Measurements from ENCODE around the gene SCGB1C2.
"Not testable (repeated sequence)": the region's sequence is repeated elsewhere in the genome, so short reads cannot be mapped to it uniquely, and the experiment has no call there.

Gene SCGB1C2

DNA sequence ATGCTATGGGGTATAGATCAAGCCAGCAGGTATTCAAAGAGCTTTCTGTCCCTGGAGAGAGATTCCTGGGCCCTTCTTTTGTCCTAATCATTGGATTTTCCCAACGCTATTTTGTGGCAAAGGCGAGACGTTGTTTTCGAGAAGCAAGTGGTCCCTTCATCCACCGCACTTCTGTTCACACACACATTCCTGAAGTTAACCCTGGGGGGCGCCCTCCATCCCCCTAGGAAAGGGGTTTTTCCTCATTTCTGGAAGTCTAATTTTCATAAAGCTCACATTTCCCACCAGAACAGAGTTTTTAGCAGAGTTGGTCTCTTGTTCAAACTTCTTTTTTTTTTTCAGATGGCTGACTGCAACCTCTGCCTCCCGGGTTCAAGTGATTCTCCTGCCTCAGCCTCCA, 11.9 kb downstream of the SCGB1C2 start:
- no peak for DNase-seq

DNA sequence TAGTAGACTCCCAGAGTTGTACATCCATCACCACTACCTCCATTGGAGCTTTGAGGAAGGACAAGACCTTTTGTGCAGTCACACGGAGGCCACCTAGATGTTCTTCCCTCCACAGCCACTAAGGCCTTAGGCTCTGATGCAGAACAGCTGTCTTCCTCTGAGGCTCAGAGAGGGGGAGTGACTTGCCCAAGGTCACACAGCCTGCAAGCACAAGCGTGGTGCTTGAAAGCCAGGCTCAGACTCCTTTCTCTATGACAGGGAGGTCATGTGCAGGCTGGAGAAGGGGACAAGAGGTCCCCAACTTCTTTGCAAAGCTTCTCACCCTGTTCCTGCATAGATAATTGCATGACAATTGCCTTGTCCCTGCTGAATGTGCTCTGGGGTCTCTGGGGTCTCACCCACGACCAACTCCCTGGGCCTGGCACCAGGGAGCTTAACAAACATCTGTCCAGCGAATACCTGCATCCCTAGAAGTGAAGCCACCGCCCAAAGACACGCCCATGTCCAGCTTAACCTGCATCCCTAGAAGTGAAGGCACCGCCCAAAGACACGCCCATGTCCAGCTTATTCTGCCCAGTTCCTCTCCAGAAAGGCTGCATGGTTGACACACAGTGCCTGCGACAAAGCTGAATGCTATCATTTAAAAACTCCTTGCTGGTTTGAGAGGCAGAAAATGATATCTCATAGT, 12.7 kb downstream of the SCGB1C2 start:
- DNase-seq = no peak

DNA sequence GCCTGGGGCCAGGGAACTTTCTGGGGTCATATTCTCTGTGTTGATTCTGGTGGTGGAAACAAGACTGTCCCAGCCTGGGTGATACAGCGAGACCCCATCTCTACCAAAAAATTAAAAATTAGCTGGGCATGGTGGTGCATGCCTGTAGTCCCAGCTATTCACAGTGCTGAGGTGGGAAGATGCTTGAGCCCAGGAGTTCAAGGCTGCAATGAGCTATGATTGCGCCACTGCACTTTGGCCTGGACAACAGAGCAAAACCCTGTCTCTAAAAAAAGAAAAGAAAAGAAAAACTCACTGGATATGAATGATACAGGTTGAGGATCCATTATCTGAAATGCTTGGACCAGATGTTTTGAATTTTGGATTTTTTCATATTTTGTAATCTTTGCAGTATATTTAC, 13.6 kb downstream of the SCGB1C2 start:
- DNase-seq = no peak

DNA sequence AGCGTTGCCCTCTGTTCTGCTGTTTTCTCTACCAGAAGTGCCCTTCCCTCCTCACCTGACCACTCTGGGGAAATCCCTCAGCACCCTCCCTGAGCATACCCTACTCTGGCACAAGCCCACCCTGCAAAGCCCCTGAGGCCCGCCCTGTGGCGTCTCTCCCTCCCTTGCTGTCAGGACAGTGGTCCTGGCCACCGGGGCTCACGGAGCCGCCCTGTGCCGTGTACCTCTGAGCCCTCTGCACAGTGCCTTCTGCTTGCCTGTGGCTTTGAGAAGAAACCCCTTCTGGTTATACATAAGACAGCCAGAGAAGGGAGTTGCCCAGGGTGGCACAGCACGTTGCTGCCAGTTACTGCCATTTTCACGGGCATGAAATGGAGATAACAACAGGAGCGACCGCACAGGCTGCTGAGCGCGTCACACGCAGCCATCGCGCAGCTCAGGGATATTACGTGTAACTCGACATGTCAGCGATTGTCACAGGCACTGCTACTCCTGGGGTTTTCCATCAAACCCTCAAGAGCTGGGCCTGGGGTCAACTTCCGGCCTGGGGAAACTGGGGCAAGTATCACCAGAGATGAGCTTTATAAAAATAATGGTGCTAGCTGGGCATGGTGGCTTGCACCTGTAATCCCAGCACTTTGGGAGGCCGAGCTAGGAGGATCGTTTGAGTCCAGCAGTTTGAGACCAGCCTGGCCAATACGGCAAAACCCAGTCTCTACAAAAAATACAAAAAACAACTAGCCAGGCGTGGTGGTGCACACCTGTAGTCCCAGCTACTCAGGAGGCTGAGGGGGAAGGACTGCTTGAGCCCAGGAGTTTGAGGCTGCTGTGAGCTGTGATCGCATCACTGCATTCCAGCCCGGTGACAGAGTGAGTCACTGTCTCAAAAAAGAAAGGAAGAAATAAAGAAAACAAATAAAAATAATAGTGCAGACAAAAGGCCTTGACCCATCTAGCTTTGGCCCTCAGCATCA, 14.8 kb downstream of the SCGB1C2 start:
- no peak for DNase-seq

DNA sequence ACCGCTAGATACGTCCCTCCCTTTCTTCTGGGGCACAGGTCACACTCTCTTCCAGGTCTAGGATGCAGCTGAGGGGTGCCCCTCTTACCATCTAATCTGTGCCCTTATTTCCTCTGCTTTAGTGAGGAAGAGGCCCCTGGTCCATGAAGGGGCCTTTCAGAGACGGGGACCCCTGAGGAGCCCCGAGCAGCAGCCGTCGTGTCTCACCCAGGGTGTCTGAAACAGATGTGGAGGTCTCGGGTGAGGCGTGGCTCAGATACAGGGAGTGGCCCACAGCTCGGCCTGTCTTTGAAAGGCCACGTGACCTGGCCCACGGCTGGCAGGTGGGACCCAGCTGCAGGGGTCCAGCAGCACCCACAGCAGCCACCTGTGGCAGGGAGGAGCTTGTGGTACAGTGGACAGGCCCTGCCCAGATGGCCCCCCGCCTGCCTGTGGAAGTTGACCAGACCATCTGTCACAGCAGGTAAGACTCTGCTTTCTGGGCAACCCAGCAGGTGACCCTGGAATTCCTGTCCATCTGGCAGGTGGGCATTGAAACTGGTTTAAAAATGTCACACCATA, 15.6 kb downstream of the SCGB1C2 start:
- DNase-seq = no peak

DNA sequence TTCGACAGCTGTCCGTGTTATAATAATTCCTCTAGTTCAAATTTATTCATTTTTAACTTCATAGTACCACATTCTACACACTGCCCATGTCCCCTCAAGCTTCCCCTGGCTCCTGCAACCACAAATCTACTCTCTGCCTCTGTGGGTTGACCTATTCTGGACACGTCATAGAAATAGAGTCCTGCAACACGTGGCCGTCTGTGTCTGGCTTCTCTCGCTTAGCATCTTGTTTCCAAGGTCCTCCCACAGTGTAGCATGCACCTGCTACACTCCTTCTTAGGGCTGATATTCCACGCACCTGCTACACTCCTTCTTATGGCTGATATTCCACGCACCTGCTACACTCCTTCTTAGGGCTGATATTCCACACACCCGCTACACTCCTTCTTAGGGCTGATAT, 16.5 kb downstream of the SCGB1C2 start:
- DNase-seq = no peak

DNA sequence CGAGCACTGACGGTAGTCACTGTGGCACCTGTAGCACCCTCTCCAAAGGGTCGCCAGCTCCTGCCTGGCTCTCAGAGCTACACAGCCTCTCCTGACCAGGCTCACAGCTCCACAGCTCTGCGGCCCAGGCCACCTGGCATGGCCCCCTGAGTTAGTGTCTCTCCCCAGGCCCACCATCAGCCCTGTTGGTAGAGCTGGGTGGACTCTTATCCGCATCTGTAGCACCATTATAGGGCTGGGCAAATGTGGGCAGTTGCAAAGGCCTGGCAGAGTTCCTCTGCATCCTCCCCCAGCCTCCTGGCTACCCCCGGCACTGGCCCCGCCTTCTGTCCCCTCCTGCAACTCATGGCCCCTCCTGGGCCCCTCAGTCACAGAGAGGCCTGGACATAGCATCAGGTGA, 18.2 kb downstream of the SCGB1C2 start:
- no peak for DNase-seq

DNA sequence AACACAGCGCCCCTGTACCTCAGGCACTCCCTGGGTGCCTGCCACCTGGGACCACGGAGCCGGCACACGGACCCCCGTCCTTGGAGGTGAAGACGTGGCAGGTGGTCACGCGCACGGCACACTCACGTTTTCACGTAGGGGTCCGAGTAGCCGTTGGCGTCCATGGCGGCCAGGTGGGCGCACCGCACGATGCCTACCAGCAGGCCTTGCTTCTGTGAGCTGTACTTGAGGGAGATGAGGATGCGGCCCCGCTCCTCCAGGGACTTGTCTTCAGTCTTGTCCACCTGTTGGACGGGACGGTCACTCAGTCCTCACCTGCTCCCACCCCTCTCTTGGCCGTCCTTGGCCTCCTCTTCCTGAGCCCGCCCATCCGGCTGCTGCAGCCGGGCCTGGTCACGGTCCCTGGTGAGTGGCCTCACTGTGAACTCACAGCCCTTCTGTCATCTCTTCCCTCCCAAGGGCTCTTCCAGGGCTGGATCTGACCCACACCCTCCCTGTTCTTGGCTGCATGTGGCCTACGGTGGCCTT, 18.8 kb downstream of the SCGB1C2 start:
- DNase-seq = no peak

DNA sequence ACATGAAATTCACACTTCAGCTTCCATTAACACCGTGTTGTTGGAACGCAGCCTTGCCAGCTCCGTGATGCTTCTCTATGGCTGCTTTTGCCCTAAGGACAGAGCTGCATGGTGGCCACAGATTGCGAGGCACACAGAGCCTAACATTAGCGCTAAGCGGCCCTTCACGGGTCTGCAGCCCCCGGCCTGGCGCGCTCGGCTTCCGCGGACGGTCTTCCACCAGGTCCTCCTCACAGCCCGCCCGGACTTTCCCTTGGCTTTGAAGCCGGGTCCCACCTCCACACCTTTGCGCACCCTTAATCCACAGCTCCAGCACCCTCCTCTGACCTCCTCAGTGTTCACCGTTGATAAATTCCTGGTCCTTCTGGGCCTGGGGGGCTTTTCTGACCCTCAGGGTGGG, 19.6 kb downstream of the SCGB1C2 start:
- DNase-seq = no peak

DNA sequence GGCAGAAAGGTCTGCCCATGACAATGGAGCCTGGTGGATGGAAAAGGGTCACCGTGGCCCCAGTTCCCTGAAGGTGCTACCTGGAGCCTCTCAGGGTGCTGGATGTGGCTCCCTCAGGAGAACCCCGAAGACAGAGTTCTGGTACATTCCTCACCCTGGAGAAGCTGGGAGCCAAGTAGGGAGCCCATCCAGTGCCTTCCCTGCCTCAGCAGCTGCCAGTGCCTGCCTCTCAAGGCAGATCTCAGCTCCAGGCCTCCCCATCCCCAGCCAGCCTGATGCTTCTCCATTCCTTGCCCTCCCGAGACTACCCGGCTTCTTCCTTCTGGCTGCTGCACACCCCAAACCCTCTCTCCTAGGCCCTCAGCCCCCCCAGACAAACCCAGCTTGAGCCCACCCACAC, 20.5 kb downstream of the SCGB1C2 start:
- DNase-seq = no peak

DNA sequence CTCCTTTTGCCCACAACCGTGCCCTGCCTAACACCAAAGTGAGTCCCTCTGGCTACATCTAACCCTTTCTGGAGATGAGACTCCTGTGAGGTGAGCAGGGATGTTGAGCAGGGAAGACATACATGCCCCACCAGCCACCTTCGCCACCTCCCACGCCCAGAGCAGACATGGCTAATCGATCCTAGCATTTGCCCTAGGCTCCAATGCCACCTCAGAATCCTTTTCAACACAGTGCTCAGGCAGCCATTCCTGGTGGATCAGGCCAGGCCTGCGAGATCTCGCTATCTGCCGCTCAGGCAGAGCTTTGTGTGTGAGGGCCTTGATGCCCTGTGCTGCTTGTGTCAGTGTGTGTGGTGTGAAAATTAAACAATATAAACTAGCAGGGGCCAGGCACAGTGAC, 21.0 kb downstream of the SCGB1C2 start:
- no peak for DNase-seq

DNA sequence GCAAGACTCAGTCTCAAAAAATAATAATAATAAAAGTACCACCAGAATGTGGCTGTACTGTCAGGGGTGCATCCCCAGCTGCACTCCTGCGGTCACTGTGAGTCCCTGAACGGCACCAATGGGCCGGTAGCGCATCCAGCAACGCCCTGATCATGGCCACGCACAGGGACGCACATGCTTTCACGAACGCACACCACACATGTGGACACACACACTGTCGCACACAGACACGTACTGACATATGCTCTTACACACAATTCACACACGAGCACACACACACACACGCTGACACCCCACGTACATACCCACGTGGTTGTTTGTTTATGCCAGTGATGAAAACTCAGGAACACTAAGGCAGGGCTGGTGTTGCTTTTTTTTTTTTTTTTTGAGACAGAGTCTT, 22.2 kb downstream of the SCGB1C2 start:
- no peak for DNase-seq

DNA sequence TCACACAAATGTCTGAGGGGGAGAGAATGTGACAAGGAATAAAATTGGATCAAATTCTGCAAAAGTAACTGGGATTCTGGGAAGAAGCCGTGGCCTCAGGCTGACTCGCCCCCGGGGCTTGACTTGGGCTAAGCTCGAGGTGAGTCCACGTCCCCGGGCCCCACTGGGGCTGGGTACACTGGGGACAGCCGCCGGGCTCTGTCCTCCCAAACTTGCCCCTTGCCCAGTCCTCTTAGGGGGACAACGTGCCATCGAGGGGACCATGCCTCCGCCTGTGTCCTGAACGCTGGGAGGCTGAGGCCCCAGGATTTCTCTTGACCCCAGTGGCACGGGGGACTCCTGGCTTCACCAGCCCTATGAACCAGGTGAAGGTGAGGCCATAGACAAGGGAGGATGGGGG, 23.0 kb downstream of the SCGB1C2 start:
- no peak for DNase-seq

DNA sequence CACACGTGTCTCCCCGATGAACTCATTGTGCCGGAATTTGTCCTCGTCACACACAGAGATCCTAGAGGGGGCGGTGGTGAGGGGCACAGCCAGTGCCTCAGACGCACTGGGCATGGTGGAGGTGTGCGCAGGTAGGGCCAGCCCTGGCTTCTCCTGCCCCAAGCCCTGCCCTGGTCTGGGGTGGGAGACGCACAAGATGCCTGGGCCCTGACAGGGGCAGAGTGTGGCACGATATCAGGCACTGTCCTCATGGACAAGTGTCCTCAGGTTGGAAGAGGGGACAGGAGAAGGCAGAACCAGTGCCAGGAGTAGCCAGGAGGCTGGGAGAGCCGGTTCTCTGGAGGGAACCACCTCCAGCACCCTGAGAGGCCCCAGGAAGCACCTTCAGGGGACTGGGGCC, 24.1 kb downstream of the SCGB1C2 start:
- DNase-seq = no peak

DNA sequence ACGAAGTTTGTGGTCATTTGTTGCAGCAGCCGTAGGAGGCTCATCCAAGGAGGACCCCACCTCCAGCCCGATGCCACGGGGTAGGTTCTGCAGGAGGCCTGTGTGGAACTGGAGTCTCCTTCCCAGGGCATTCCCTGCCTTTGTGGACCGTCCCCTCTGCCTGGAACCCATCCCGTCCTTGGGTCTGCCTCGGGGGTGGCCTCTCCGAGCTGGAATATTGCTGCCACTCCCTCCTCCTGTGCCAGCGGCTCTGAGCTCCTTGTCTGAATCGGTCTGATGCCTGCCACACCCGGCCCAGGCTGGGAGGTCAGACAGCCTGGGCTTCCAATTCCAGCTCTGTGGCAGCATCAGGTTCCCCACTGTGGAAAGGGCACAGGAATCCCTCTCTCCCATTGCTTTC, 25.3 kb downstream of the SCGB1C2 start:
- no peak for DNase-seq

DNA sequence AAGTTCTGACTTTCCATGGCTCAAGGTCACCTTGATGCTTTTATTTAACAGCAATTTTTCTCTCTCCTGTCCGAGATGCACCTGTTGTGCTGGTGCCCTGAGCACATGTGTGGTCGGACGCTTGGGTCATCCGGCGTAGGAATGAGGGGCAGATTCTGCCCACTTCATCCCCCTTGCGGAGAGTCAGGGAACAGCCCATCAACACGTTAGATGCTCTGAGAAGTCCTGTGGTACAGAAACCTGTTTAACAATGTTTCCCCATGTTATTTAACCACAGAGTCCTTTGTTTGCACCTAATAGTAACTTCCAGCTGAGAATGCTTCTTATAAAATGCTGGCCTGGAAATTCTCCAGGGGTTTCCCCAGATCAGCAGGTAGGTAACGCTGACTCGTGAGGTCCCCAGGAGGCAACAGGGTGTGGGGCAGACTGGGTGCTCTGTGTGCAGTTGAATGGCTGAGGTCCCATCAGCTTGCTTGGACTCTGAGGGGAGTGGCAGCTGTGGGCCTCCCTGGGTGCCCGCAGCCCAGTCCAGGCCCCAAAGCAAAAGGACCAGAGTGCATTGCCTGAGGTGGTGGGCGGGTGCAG, 26.2 kb downstream of the SCGB1C2 start:
- DNase-seq = no peak

DNA sequence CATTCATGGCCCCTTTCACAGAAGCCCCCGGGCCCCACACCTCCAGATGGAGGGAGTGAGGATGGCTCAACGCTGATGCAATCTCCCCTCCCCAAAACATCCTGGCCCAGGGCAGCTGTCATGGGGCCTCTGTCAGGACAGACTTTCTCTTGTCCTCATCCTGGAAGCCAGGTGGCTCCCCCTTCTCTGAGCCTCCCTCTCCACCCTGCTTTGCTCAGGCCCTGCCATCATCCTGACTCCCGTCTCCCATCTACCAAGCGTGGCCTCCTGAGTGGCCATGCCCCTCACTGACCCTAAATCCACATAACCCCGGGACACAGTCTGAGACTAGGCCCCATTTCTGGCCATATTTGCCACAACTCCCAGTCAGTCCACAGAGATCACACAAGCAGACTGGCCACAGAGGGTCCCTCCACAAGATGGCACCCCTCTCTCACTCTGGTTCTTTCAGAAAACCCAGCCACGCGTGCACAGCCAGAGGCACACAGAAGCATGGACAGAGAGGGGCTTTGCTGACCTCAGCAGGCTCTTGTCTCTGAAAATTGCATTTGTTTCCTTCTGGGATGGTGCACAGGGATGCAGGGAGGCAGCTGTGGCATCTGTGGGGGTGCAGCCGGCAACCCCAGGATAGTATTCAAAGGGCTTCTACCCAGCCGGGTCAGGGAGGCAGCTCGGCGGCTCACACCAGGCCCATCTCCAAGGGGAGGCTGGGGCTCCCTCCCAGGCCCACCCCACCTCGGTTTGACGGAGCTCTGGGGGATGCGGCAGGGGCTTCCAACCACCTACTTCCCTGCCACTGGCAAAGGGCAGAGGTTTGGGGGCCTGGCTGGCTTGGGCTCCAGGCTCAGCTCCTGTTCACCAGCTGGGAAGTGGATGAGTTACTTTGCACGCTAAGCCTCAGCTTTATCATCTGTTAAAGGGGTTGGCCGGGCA, 27.2 kb downstream of the SCGB1C2 start:
- DNase-seq = peak; percentile 96

DNA sequence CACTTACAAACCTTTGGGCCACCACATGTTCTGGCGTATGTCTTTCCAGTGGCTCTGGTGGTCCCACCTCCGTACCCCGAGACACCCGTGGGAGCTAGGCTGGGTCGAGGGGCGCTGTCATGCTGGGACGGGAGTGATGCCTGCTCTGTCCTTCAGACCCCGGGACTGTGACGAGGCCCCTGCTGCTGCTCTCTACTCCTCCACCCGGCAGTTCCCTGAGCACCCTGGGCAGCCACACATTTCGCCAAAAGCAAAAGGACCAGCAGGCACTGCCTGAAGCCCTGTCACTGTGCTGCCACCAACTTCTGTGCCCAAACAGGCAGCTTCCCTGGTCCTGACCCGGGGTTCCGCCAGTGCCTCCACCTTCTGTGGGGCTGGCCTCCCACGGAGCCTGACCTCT, 28.6 kb downstream of the SCGB1C2 start:
- DNase-seq = no peak

DNA sequence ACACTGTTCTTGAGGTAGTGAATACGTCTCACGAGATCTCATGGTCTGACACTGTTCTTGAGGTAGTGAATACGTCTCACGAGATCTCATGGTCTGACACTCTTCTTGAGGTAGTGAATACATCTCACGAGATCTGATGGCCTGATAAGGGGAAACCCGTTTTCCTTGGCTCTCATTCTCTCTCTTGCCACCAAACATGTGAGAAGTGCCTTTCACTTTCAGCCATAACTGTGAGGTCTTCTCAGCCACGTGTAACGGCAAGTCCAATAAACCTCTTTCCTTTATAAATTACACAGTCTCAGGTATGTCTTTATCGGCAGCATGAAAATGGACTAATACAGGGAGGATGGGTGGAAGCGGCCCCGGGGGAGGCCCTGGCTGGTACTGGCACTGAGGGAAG, 31.2 kb downstream of the SCGB1C2 start:
- DNase-seq = not testable (repeated sequence)

DNA sequence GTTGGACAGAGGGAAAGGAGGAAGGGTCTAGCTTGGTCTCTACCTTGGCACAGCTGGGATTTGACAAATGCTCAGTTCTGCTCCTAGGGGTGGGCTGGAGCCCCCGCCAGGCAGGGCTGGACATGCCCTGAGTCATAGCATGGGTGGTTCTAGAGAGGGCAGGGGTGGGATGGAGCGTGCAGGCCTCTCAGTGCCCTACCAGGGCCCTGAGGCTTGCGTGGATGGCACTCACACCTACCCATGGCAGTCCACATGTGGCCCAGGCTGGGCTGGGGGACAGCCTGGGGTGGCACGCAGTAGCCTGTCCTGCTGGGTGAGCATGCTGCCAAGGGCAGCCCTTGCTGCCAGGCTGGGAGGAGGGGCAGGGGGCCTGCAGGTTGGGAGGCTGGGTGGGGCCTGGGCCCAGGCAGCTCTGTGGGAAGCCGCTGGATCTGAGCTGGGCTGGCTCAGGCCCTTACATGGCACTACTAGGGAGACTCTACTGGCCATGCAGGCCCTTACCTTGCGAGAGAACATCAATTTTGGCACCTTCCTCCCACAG, 32.8 kb downstream of the SCGB1C2 start:
- no peak for DNase-seq

DNA sequence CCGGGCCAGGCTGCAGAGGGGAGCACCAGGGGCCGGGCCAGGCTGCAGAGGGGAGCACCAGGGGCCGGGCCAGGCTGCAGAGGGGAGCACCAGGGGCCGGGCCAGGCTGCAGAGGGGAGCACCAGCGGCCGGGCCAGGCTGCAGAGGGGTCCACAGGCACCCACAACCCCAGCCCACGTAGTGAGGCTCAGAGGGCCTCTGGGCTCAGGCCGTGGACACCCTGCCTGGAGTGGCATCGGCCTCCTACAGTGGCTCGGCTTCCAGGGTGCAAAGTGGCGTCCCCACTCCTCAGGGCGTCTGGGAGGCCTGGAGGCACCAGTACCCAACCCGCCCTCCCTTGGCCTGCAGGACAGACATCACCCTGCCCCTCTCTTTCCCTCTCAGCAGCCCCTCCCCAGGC, 34.5 kb downstream of the SCGB1C2 start:
- DNase-seq = no peak

DNA sequence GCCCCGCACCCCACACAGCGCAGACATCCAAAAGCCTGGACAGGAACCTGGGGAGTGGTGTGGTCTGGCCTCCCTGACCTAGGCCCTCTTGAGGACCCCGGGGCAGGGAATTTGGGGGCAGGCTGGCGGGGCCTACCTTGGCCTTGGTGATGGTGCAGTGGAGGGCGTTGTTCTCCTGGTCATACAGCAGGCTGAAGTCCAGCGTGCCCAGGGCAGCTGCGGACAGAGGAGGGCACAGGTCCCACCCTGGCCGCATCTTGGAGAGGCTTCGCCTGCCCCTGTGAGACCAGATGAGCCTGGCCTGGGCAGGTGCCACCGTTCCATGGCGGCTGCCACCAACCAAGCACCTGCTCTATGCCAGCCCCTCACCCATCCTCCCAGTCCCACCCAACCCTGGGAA, 35.0 kb downstream of the SCGB1C2 start:
- no peak for DNase-seq
